ENCODE data around the gene CDH8. TPM values are rescaled to one million over a fixed set of nuclear protein-coding genes. Genes with fewer than 3 reads are reported as not detected.

The CDH8 gene
- total RNA-seq, 1 experiment from 2014 or later, result not detected

DNA sequence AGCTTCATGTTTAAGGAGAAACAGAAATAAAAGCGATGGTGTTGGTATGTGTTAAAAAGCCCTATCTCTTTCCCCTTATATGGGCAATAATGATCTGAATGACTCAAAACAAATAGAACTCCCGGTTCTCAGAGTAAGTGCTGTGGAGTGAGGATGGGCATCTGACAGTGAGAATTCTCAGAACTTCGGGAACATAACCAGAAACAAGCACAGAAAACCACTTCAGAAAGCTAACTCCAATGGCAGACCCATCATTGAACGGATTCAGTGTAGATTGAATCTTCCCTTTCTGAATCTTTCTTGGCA lies 67.2 kb downstream of the CDH8 start:
- no peaks in the 10 kb centered on the region for H3K9me2 ChIP-seq (ENCODE audit: insufficient read depth)
- no peak for DNase-seq
- H3K4me2 ChIP-seq, result no peak overlapping the region
- H2AFZ ChIP-seq, result no peak overlapping the region
- TF ChIP-seq, protein P1, sequence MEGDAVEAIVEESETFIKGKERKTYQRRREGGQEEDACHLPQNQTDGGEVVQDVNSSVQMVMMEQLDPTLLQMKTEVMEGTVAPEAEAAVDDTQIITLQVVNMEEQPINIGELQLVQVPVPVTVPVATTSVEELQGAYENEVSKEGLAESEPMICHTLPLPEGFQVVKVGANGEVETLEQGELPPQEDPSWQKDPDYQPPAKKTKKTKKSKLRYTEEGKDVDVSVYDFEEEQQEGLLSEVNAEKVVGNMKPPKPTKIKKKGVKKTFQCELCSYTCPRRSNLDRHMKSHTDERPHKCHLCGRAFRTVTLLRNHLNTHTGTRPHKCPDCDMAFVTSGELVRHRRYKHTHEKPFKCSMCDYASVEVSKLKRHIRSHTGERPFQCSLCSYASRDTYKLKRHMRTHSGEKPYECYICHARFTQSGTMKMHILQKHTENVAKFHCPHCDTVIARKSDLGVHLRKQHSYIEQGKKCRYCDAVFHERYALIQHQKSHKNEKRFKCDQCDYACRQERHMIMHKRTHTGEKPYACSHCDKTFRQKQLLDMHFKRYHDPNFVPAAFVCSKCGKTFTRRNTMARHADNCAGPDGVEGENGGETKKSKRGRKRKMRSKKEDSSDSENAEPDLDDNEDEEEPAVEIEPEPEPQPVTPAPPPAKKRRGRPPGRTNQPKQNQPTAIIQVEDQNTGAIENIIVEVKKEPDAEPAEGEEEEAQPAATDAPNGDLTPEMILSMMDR (conservative IDR thresholded peaks at IDR 0.05), result no peak
- TF ChIP-seq EZH2 (IDR thresholded peaks at IDR 0.05; ENCODE audit: low read depth), result no peak
- no peaks in the 10 kb centered on the region for H4K20me1 ChIP-seq (ENCODE audit: insufficient read depth)
- no peaks in the 10 kb centered on the region for H3K27me3 ChIP-seq (ENCODE audit: insufficient read depth, low read depth)
- CTCF ChIA-PET, result no interaction called here
- intact Hi-C loops (cut with micrococcal nuclease; ENCODE audit: unreplicated experiment), result no loop called here
- H3K9me3 ChIP-seq (ENCODE audit: insufficient read depth, low read depth), result no peaks in the 10 kb centered on the region
- H3K36me3 ChIP-seq (ENCODE audit: low read depth), result no peaks in the 10 kb centered on the region
- no peak overlapping the region for H3K4me3 ChIP-seq
- H3K79me2 ChIP-seq (ENCODE audit: low read depth), result no peaks in the 10 kb centered on the region
- no TSS peak for BruUV-seq (replicated peaks)
- H3F3A ChIP-seq (ENCODE audit: insufficient read depth, low read depth), result no peaks in the 10 kb centered on the region
- POLR2A ChIA-PET (ENCODE audit: unreplicated experiment), result no interaction called here
- no peaks in the 10 kb centered on the region for H3K4me1 ChIP-seq (replicated peaks; ENCODE audit: insufficient read depth)
- H3K27ac ChIP-seq, result no peak overlapping the region

GRCh38 chr16:61968242-61969076 lies 67.8 kb downstream of the CDH8 start:
- Histone ChIP-seq H3K27me3 (ENCODE audit: insufficient read depth, low read depth) (no peaks in the 10 kb centered on the region), H3K27ac (no peak overlapping the region), H3K36me3 (ENCODE audit: low read depth) (no peaks in the 10 kb centered on the region), H3K4me2 (no peak overlapping the region), H3K9me3 (ENCODE audit: insufficient read depth, low read depth) (no peaks in the 10 kb centered on the region), H2AFZ (no peak overlapping the region), H3K4me3 (no peak overlapping the region), H3K9me2 (ENCODE audit: insufficient read depth) (no peaks in the 10 kb centered on the region), H3K79me2 (ENCODE audit: low read depth) (no peaks in the 10 kb centered on the region), H3K4me1 (replicated peaks; ENCODE audit: insufficient read depth) (no peaks in the 10 kb centered on the region), H3F3A (ENCODE audit: insufficient read depth, low read depth) (no peaks in the 10 kb centered on the region), H4K20me1 (ENCODE audit: insufficient read depth) (no peaks in the 10 kb centered on the region)
- no peak for TF ChIP-seq EZH2 (IDR thresholded peaks at IDR 0.05; ENCODE audit: low read depth)
- TF ChIP-seq, protein P1 (conservative IDR thresholded peaks at IDR 0.05), result no peak
- ChIA-PET CTCF (no interaction called here), POLR2A (ENCODE audit: unreplicated experiment) (no interaction called here)
- BruUV-seq (replicated peaks), result no TSS peak
- DNase-seq, result no peak
- intact Hi-C loops (cut with micrococcal nuclease; ENCODE audit: unreplicated experiment), result no loop called here

DNA sequence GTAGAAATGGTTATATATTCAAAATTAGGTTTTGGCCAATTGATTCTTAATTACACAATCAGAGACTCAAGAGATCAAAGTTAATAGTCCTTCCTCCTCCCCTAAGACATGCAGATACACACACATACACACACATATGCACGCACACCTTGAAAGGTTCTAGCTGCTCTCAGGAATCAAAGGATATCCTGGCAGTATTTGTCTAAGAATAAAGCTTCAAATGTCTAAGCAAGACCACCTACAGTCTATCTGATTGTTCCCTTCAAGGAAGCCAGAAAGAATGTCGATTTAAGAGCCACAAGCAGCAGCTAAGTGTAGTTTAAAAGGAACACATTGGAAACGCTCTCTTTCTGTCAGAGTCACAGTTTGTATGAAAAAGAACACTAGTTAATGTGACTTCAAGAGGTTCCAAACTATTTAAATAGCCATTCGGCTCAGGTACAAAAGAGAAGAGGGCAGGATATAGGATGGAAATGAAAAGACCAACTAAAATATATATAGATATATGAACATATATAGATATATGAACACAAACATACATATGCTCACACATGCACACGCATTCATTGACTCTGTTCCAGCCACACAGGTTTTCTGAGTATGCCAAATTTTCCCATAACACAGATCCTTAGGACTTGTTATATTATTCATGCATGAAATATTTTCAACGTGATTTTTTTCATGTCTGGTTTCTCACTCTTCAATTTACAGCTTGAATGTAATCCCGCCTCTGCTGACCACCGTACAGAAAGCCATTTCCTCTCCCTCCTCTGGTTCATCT lies 79.0 kb downstream of the CDH8 start:
- Histone ChIP-seq H2AFZ (no peak overlapping the region), H3K4me3 (no peak overlapping the region), H3F3A (ENCODE audit: insufficient read depth, low read depth) (no peaks in the 10 kb centered on the region), H3K27ac (no peak overlapping the region), H4K20me1 (ENCODE audit: insufficient read depth) (no peaks in the 10 kb centered on the region), H3K9me3 (ENCODE audit: insufficient read depth, low read depth) (no peaks in the 10 kb centered on the region), H3K36me3 (ENCODE audit: low read depth) (no peaks in the 10 kb centered on the region), H3K4me1 (replicated peaks; ENCODE audit: insufficient read depth) (no peaks in the 10 kb centered on the region), H3K4me2 (no peak overlapping the region), H3K79me2 (ENCODE audit: low read depth) (no peaks in the 10 kb centered on the region), H3K27me3 (ENCODE audit: insufficient read depth, low read depth) (no peaks in the 10 kb centered on the region), H3K9me2 (ENCODE audit: insufficient read depth) (no peaks in the 10 kb centered on the region)
- no TSS peak for BruUV-seq (replicated peaks)
- no peak for DNase-seq
- intact Hi-C loops (cut with micrococcal nuclease; ENCODE audit: unreplicated experiment), result no loop called here
- ChIA-PET CTCF (no interaction called here), POLR2A (ENCODE audit: unreplicated experiment) (no interaction called here)
- TF ChIP-seq EZH2 (IDR thresholded peaks at IDR 0.05; ENCODE audit: low read depth), result no peak
- TF ChIP-seq, protein P1 (conservative IDR thresholded peaks at IDR 0.05), result no peak
